Muscle of leg (tissue), 11 donors: ENCODE data around the gene ERN1. TPM values are rescaled to one million over a fixed set of nuclear protein-coding genes. Genes with fewer than 3 reads are reported as not detected.
A peak's percentile ranks its signal among the peaks of the same experiment; 100 is the strongest.

Experiments
- DNase-seq: peaks from one replicate; pipeline ENCODE4 v3.0.0; 2013
- H3K27ac ChIP-seq: one replicate; pipeline ENCODE4 v1.5.1; 2013; ENCODE audit warnings: mild to moderate bottlenecking, low read length, control low read depth
- H3K27me3 ChIP-seq: one replicate; pipeline ENCODE4 v1.6.1; 2013; ENCODE audit warnings: low read length; ENCODE audit not compliant: control insufficient read depth, insufficient read depth
- H3K36me3 ChIP-seq: one replicate; pipeline ENCODE4 v1.6.1; 2013; ENCODE audit warnings: low read length; ENCODE audit not compliant: control insufficient read depth, insufficient read depth
- H3K4me1 ChIP-seq: one replicate; pipeline ENCODE4 v1.6.1; 2013; ENCODE audit warnings: low read length; ENCODE audit not compliant: control insufficient read depth, insufficient read depth
- H3K4me3 ChIP-seq: one replicate; pipeline ENCODE4 v1.5.1; 2013; ENCODE audit warnings: low read length, control low read depth
- H3K9me3 ChIP-seq: replicated peaks from 2 replicates; pipeline ENCODE4 v1.6.1; 2013; ENCODE audit warnings: low read depth, low read length; ENCODE audit not compliant: control insufficient read depth
- WGBS: methylation state at CpG from one replicate; pipeline ENCODE4 v1.1.5; 2013; ENCODE audit warnings: missing lambda C conversion rate; ENCODE audit not compliant: insufficient coverage; 5-methylcytosine and 5-hydroxymethylcytosine counted together
- polyA plus RNA-seq, 8 donors: library from polyadenylated mRNA; unstranded; fragments of 120-200 nt; gene quantifications; one replicate each; pipeline versions ENCODE4 v1.2.1 to v1.2.3, GENCODE V29; 2013; ENCODE audit warnings: inconsistent platforms in 1 of 8, low replicate concordance in 1 of 8; ENCODE audit not compliant: insufficient read length in 8 of 8, insufficient read depth in 1 of 8
- total RNA-seq: library from RNA; stranded (reverse); fragments of 120-200 nt; gene quantifications from one replicate; pipeline ENCODE4 v1.2.4, GENCODE V29; 2013

The ERN1 gene
- total and polyA plus RNA-seq, 9 donors: 3.4 to 5.7 (median 4.8) TPM

DNA sequence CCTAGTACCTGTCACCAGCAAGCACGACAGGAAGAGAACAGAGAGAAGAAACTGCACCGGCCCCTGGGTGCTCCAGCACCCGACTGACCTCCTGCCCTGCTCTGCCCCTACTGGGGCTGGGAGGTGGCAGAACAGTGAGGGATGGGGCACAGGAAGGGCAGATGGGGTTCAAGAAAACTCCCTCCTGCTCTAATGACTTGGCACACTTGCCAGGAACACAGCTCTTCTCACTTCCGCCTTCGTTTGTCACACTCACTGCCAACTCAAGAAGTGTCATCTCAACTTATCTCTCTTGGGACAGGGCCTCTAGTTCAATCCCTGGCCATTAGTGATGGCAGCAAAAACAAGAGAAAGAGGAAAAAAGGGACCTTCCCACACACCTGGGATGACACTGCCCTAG, 66.9 kb downstream of the ERN1 start:
- H3K9me3 ChIP-seq: no peaks in the 10 kb centered on the region
- WGBS: 86% methylated on average over 3 of the region's 5 CpGs
- H3K4me3 ChIP-seq: no peak overlapping the region
- no peaks in the 10 kb centered on the region for H3K4me1 ChIP-seq
- peaks cover 48% of the 10 kb centered on the region for H3K36me3 ChIP-seq
- H3K27ac ChIP-seq: no peak overlapping the region
- no peak for DNase-seq
- H3K27me3 ChIP-seq: no peaks in the 10 kb centered on the region

DNA sequence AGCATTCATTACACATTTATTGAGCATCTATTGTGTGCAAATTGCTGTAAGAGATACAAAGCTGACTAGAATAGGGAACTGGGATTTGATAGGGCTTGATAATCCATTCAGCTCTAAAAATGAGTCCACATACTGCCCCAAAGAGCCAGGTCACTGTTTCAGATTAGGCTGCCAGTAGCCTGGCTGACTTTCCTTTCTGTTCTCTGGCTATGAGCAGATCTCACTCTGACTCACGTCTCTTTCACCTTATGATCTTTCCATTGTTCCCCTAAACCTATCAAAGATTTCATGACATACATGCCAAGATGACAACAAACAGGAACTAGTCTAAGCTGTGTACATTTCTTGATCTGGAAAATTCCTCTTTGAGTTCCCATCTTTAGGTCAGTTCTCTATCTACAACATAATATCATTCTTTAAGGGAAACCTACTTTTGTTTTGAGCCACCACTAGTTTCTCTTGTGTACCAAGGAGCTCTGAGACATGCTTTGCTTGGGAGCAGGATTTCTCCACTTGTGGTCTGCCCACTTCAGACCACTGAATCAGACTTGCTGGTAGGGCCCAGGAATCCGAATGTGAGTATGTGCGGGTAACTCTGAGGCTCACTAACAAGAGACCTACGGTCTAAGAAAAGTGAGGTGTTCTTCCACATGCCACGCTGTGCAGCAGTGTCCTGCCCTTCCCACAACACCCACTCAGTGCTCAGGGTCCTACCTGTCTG, 68.6 kb downstream of the ERN1 start:
- Histone ChIP-seq H3K27me3 (no peaks in the 10 kb centered on the region), H3K4me1 (no peaks in the 10 kb centered on the region), H3K27ac (no peak overlapping the region), H3K4me3 (no peak overlapping the region), H3K36me3 (peaks cover 41% of the 10 kb centered on the region), H3K9me3 (no peaks in the 10 kb centered on the region)
- 92% methylated on average over 5 of the region's 5 CpGs for WGBS
- DNase-seq: no peak

GRCh38 chr17:64060331-64060730, 69.6 kb downstream of the ERN1 start:
- DNase-seq: peak; percentile 22
- Histone ChIP-seq H3K27ac (no peak overlapping the region), H3K4me3 (no peak overlapping the region), H3K36me3 (peaks cover 41% of the 10 kb centered on the region), H3K27me3 (no peaks in the 10 kb centered on the region), H3K4me1 (no peaks in the 10 kb centered on the region), H3K9me3 (no peaks in the 10 kb centered on the region)
- 70% methylated on average over 2 of the region's 5 CpGs for WGBS

DNA sequence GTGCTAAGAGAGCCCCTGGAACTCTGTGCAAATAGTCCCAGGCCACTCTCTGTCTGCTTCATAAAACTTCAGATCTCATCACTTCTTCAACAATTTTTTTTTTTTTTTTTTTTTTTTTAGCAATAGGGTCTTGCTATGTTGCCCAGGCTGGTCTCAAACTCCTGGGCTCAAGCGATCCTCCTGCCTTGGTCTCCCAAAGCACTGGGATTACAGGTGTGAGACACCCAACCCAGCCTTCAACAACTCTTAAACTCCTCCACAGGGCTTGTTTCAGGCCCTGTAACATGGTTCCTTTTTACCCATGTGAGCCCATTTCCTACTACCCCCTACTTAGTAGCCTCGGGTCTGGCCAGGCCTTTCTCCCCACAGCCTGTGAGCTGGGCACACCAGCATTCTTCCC, 70.2 kb downstream of the ERN1 start:
- H3K36me3 ChIP-seq: peaks cover 39% of the 10 kb centered on the region
- H3K4me3 ChIP-seq: no peak overlapping the region
- no peaks in the 10 kb centered on the region for H3K4me1 ChIP-seq
- H3K27ac ChIP-seq: no peak overlapping the region
- no peaks in the 10 kb centered on the region for H3K9me3 ChIP-seq
- WGBS: 94% methylated on average over 2 of the region's 2 CpGs
- H3K27me3 ChIP-seq: no peaks in the 10 kb centered on the region
- no peak for DNase-seq

DNA sequence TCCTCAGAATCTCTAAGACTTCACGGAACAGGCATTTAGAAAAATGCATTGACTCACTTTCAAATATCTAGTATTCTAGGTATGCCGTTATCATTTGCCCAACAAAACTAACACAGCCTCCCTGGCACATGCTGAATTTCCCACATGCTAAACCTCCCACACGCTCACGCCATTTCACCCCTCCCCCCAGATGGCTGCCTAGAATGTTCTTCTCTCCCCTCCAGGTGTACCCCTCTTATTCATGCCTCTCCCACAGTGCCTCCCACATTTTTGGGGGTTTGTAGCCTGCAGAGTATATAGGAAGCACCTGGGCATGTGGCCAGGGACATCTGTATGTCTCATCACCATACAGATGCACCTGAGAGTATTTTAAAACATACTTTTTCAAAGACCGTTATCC, 71.3 kb downstream of the ERN1 start:
- 50% methylated on average over 3 of the region's 5 CpGs for WGBS
- no peak for DNase-seq
- Histone ChIP-seq H3K27me3 (no peaks in the 10 kb centered on the region), H3K27ac (no peak overlapping the region), H3K9me3 (no peaks in the 10 kb centered on the region), H3K4me3 (no peak overlapping the region), H3K4me1 (no peaks in the 10 kb centered on the region), H3K36me3 (peaks cover 39% of the 10 kb centered on the region)

DNA sequence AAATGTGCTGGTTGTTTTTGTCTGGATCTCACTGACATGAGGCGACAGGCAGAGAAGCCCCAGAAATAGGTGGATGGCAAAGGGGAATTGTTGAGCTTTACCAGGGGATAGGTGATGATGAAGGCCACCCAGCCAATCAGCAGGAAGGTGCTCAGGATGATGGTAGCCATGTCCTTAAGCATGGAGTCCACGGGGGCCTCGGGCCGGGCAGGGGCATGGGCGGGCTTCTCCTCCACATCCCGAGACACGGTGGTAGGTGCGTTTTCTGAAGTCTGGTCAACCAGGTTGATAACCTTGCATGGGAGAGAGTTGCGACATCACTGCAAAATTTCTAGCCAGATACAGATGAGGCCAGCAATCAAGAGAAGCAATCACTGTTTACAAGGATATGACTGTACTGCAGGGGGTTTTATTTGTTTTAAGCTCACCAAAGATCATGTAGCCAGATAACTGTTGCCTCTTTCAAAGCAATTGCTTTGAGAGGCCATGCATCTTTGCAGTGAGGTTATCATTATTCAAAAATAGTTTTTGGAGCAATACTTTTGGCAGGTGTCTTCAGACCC, 72.2 kb downstream of the ERN1 start:
- DNase-seq: no peak
- Histone ChIP-seq H3K9me3 (no peaks in the 10 kb centered on the region), H3K4me3 (no peak overlapping the region), H3K36me3 (peaks cover 39% of the 10 kb centered on the region), H3K27ac (no peak overlapping the region), H3K27me3 (no peaks in the 10 kb centered on the region), H3K4me1 (no peaks in the 10 kb centered on the region)
- 94% methylated on average over 9 of the region's 9 CpGs for WGBS

- Histone ChIP-seq H3K27me3 (no peaks in the 10 kb centered on the region), H3K9me3 (no peaks in the 10 kb centered on the region), H3K4me3 (no peak overlapping the region), H3K36me3 (peaks cover 42% of the 10 kb centered on the region), H3K27ac (no peak overlapping the region), H3K4me1 (no peaks in the 10 kb centered on the region)
- DNase-seq: no peak
- WGBS: 77% methylated on average over 4 of the region's 12 CpGs
Measured at GRCh38 chr17:64056269-64057005, 73.5 kb downstream of the ERN1 start.

DNA sequence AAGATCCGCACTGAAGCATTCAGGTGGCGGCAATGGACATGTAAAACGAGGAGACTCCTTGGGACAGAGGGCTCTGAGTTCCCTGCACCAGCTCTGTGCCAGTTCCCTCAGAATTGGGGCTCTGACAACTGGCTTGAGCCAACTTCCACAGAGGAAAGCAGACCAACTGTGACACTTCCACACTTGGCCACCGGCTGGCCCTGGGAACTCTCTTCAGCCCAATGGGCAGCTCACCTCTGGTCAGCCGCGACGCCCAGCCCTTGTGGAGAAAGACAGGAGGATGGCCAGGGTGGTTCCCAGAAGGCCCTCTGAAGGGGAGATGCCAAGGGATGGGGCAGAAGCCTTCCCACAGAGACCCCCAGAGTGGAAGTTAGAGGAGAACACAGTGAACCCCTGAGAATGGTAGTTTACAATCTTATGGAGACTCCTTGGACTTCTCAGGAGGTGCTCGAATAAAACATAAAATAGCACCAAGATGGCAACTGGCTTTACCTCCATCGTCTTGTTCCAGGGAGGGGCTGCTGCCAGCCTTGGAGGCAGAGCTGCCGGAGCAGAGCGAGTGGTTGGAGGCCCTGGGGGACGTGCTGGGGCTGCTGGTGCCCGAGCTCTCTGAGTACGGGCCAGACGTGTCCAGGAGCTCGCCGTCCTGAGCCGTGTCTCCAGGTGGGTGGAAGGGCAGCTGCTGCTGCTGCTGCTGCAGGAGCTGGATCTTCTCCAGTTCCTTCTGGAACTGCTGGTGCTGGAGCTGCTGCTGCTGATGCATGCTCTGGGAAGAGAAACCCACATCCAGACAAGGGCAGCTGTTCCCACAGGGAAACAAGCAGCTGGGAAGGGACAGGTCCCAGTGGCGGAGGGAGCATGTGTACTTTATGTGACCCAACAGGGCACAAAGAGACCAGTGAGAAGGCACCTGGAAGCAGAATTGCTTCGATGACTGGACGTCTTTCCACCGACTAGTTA, 74.5 kb downstream of the ERN1 start:
- Histone ChIP-seq H3K9me3 (no peaks in the 10 kb centered on the region), H3K27ac (no peak overlapping the region), H3K36me3 (peaks cover 41% of the 10 kb centered on the region), H3K27me3 (no peaks in the 10 kb centered on the region), H3K4me1 (no peaks in the 10 kb centered on the region), H3K4me3 (no peak overlapping the region)
- 84% methylated on average over 14 of the region's 22 CpGs for WGBS
- no peak for DNase-seq

DNA sequence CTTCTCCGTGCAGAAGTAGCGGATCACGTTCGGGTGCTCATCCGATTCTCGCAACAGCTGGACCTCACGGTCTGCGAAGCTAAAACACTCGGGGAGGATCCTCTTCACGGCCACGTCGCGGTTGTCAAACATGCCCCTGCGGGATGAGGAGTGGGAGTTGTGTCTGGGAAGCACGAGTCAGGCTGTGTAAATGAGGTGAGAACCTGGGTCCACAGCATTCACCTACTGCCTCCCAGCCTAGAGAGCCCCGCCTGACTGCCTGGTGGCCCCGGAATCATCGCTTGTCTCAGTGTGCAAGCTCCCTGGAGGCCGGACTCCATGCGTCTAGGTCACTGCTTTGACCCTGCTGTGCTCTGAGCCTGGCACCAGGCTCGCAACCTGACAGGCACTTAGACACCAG, 75.6 kb downstream of the ERN1 start:
- no peaks in the 10 kb centered on the region for H3K4me1 ChIP-seq
- H3K9me3 ChIP-seq: no peaks in the 10 kb centered on the region
- no peaks in the 10 kb centered on the region for H3K27me3 ChIP-seq
- DNase-seq: no peak
- 84% methylated on average over 17 of the region's 21 CpGs for WGBS
- no peak overlapping the region for H3K27ac ChIP-seq
- no peak overlapping the region for H3K4me3 ChIP-seq
- H3K36me3 ChIP-seq: peaks cover 42% of the 10 kb centered on the region
